ENCODE measurements around the gene PIK3CB.

DNA sequence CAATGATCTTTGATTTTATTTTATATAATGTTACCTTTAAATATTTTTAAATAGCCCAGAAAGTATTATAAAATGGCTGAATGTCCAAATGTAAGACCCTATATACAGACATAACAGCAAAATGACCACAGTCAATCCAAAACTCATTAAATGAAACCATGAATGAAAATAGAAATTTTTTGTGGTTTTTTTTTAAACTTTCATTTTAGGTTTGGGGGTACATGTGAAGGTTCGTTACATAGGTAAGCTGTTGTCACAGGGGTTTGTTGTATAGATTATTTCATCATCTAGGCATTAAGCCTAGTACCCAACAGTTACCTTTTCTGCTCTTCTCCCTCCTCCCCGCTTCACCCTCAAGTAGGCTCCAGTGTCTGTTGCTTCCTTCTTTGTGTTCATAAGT, 117.4 kb downstream of the PIK3CB start:
- TF ChIP-seq POLR2AphosphoS5 (IDR thresholded peaks at IDR 0.05) (no peak), EZH2 (IDR thresholded peaks at IDR 0.05; ENCODE audit: borderline replicate concordance, insufficient read depth, low read length, poor library complexity, severe bottlenecking) (no peak), TAF1 (IDR thresholded peaks at IDR 0.05; ENCODE audit: low read depth) (no peak)
- TF ChIP-seq, protein P1, sequence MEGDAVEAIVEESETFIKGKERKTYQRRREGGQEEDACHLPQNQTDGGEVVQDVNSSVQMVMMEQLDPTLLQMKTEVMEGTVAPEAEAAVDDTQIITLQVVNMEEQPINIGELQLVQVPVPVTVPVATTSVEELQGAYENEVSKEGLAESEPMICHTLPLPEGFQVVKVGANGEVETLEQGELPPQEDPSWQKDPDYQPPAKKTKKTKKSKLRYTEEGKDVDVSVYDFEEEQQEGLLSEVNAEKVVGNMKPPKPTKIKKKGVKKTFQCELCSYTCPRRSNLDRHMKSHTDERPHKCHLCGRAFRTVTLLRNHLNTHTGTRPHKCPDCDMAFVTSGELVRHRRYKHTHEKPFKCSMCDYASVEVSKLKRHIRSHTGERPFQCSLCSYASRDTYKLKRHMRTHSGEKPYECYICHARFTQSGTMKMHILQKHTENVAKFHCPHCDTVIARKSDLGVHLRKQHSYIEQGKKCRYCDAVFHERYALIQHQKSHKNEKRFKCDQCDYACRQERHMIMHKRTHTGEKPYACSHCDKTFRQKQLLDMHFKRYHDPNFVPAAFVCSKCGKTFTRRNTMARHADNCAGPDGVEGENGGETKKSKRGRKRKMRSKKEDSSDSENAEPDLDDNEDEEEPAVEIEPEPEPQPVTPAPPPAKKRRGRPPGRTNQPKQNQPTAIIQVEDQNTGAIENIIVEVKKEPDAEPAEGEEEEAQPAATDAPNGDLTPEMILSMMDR (IDR thresholded peaks at IDR 0.05; ENCODE audit: poor library complexity, severe bottlenecking), result no peak
